Stimulated activated naive CD4-positive, alpha-beta T cell treated with Interleukin-2 at 50 U/mL for 16 hours (primary cell): Measurements from ENCODE around the gene ARHGAP30.
"Not testable (repeated sequence)": the region's sequence is repeated elsewhere in the genome, so short reads cannot be mapped to it uniquely, and the experiment has no call there.

Experiments used
- DNase-seq: peaks from one replicate; lab custom pipeline; 2025; lab: John Stamatoyannopoulos, UW

The ARHGAP30 gene

GRCh38 chr1:161037661-161038522, 31.8 kb downstream of the ARHGAP30 start:
- DNase-seq, result no peak

GRCh38 chr1:161033751-161034150, 35.9 kb downstream of the ARHGAP30 start:
- no peak for DNase-seq

- DNase-seq, result no peak
Observed at GRCh38 chr1:161032409-161032808, 37.3 kb downstream of the ARHGAP30 start.

- no peak for DNase-seq
Observed at GRCh38 chr1:161031874-161032273, 37.8 kb downstream of the ARHGAP30 start.

- DNase-seq, result not testable (repeated sequence)
Observed at GRCh38 chr1:161029466-161029865, 40.2 kb downstream of the ARHGAP30 start.

- DNase-seq, result peak; percentile 5
Observed at GRCh38 chr1:161026954-161027353, 42.7 kb downstream of the ARHGAP30 start.

- DNase-seq, result not testable (repeated sequence)
Observed at GRCh38 chr1:161022432-161022831, 47.3 kb downstream of the ARHGAP30 start.

- DNase-seq, result no peak
Observed at GRCh38 chr1:161021970-161022353, 47.7 kb downstream of the ARHGAP30 start.

- DNase-seq, result peak; percentile 83
Observed at GRCh38 chr1:161021165-161021969, 48.3 kb downstream of the ARHGAP30 start.

- peak; percentile 33 for DNase-seq
Observed at GRCh38 chr1:161020509-161021164, 49.1 kb downstream of the ARHGAP30 start, which contains the start of gene F11R. F11R (minus strand) TSS chr1:161021152; CDS start chr1:161021073, 79 bp downstream.

- no peak for DNase-seq
Observed at GRCh38 chr1:161019751-161020495, 49.8 kb downstream of the ARHGAP30 start.

GRCh38 chr1:161019111-161019660, 50.5 kb downstream of the ARHGAP30 start:
- DNase-seq, result not testable (repeated sequence)

GRCh38 chr1:161018631-161018930, 51.1 kb downstream of the ARHGAP30 start:
- DNase-seq, result no peak

- DNase-seq, result no peak
Observed at GRCh38 chr1:161017756-161018630, 51.7 kb downstream of the ARHGAP30 start.

- DNase-seq, result not testable (repeated sequence)
Observed at GRCh38 chr1:161017181-161017580, 52.5 kb downstream of the ARHGAP30 start.

GRCh38 chr1:161016683-161017082, 53.0 kb downstream of the ARHGAP30 start:
- not testable (repeated sequence) for DNase-seq

- DNase-seq, result peak; percentile 48
Observed at GRCh38 chr1:161013488-161014230, 56.0 kb downstream of the ARHGAP30 start.

- DNase-seq, result no peak
Observed at GRCh38 chr1:161013131-161013487, 56.6 kb downstream of the ARHGAP30 start.

GRCh38 chr1:161012420-161012819, 57.3 kb downstream of the ARHGAP30 start:
- DNase-seq, result no peak
